ENCODE measurements around the gene RTN4RL1.

- TF ChIP-seq CTCF (IDR thresholded peaks at IDR 0.05; ENCODE audit: insufficient read depth, low read depth, low read length) (no peak), EZH2 (IDR thresholded peaks at IDR 0.05; ENCODE audit: insufficient read depth, low read length) (no peak)
Observed at GRCh38 chr17:2056206-2057174, 31.4 kb upstream of the RTN4RL1 start.

Data from astrocyte (in vitro differentiated cells and primary cell).